NT2/D1 (cell line): ENCODE measurements around the gene RPRD1B.

Experiments used
- YY1 ChIP-seq: IDR thresholded peaks from 2 replicates; pipeline ENCODE4 v1.6.1; 2011; ENCODE audit not compliant: insufficient read length, insufficient read depth
- ZNF274 ChIP-seq: IDR thresholded peaks from 2 replicates; pipeline ENCODE4 v1.6.1; 2011; ENCODE audit warnings: mild to moderate bottlenecking, low read depth, low read length

GRCh38 chr20:38004416-38004815 lies 29.1 kb upstream of the RPRD1B start:
- TF ChIP-seq ZNF274 (no peak), YY1 (no peak)
